B cell (primary cell): ENCODE results near the gene STIL.

ENCODE experiments used
- EZH2 ChIP-seq: IDR thresholded peaks from 2 replicates; pipeline ENCODE4 v1.6.1; 2012; ENCODE audit warnings: borderline replicate concordance, low read depth, mild to moderate bottlenecking, moderate library complexity, low read length; ENCODE audit not compliant: insufficient read depth, poor library complexity, severe bottlenecking
- TF ChIP-seq, protein P1 (sequence below): fragments of 200-600 bp; IDR thresholded peaks from one replicate; pipeline ENCODE4 v1.8.0; 2022; ENCODE audit warnings: antibody characterized with exemption, mild to moderate bottlenecking

DNA sequence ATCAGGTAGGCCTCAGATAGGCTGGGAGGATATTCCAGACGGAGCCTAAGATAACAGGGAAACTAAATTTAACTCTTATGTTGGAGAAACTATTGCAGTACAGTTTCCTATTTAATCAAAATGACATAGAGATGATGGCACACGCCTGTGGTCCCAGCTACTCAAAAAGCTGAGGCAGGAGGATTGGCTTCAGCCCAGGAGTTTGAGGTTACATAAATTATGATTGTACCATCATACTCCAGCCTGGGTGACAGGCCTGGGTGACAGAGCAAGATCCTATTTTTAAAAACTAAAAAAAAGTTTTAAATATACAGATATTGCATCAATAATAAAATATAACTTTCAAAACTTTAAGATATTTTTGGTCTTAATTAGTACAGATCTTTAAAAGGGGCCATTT lies 56.7 kb downstream of the STIL start:
- TF ChIP-seq, protein P1, sequence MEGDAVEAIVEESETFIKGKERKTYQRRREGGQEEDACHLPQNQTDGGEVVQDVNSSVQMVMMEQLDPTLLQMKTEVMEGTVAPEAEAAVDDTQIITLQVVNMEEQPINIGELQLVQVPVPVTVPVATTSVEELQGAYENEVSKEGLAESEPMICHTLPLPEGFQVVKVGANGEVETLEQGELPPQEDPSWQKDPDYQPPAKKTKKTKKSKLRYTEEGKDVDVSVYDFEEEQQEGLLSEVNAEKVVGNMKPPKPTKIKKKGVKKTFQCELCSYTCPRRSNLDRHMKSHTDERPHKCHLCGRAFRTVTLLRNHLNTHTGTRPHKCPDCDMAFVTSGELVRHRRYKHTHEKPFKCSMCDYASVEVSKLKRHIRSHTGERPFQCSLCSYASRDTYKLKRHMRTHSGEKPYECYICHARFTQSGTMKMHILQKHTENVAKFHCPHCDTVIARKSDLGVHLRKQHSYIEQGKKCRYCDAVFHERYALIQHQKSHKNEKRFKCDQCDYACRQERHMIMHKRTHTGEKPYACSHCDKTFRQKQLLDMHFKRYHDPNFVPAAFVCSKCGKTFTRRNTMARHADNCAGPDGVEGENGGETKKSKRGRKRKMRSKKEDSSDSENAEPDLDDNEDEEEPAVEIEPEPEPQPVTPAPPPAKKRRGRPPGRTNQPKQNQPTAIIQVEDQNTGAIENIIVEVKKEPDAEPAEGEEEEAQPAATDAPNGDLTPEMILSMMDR, result no peak
- no peak for TF ChIP-seq EZH2
